A549 (cell line): Measurements from ENCODE around the gene SPOP. TPM values are rescaled to one million over a fixed set of nuclear protein-coding genes. Genes with fewer than 3 reads are reported as not detected.

Experiments used
- ATAC-seq, 2 experiments: fragments of 200-7000 bp in 1 of 2; fragments of >200 bp in 1 of 2; cut with Nextera tagmentation in 1 of 2; cut with Tn5 transposase in 1 of 2; 3 replicates each; pipeline versions ENCODE4 v1.8.0 to v1.9.1; 2018 to 2020; ENCODE audit warnings: mild to moderate bottlenecking in 1 of 2, moderate library complexity in 1 of 2
- CTCF ChIA-PET: fragments of 300-600 bp; sonication (Branson Sonifier 250); formaldehyde crosslinking; extraction: SDS; loops from one replicate; lab custom pipeline; 2021; ENCODE audit warnings: antibody characterized with exemption, inconsistent platforms; lab: Yijun Ruan, JAX
- POLR2A ChIA-PET: fragments of 350-600 bp; formaldehyde crosslinking; extraction: SDS; loops from one replicate; lab custom pipeline; 2021; ENCODE audit warnings: antibody characterized with exemption, inconsistent platforms; lab: Yijun Ruan, JAX
- DNase-seq, 2 experiments: peaks; one replicate each; pipeline versions ENCODE4 v3.0.0 to v3.0.0-alpha.2; 2011 to 2016; ENCODE audit warnings: low read depth in 1 of 2, low spot score in 1 of 2
- FAIRE-seq: peaks from 2 replicates; lab custom pipeline; 2011; peaks lifted over from hg19 to GRCh38; lab: Jason Lieb, UNC
- H3K27ac ChIP-seq, 2 experiments: fragments of >200 bp; sonication (Bioruptor Twin); formaldehyde crosslinking; 3 replicates each; pipeline ENCODE4 v1.5.1; 2016 to 2017
- H3K4me1 ChIP-seq: fragments of >200 bp; sonication (Bioruptor Twin); formaldehyde crosslinking; 3 replicates; pipeline ENCODE4 v1.6.1; 2016
- H3K4me2 ChIP-seq: fragments of >200 bp; sonication (Bioruptor Twin); formaldehyde crosslinking; 3 replicates; pipeline ENCODE4 v1.6.1; 2016
- H3K4me3 ChIP-seq: fragments of >200 bp; sonication (Bioruptor Twin); formaldehyde crosslinking; 3 replicates; pipeline ENCODE4 v1.5.1; 2016
- H3K9me3 ChIP-seq: fragments of >200 bp; sonication (Bioruptor Twin); formaldehyde crosslinking; 3 replicates; pipeline ENCODE4 v1.6.1; 2016
- BHLHE40 ChIP-seq: IDR thresholded peaks from 2 replicates; pipeline ENCODE4 v1.6.1; 2012; ENCODE audit warnings: low read depth, low read length, inconsistent platforms
- CBX2 ChIP-seq: fragments of 200-600 bp; sonication (generic); IDR thresholded peaks from 2 replicates; pipeline ENCODE4 v1.6.1; 2016; ENCODE audit warnings: low read depth, mild to moderate bottlenecking, borderline replicate concordance
- CHD2 ChIP-seq: fragments of 150-350 bp; IDR thresholded peaks from 2 replicates; pipeline ENCODE4 v1.6.1; 2014; ENCODE audit warnings: low read length; ENCODE audit not compliant: partially characterized antibody
- CHD4 ChIP-seq: fragments of 200-600 bp; sonication (generic); IDR thresholded peaks from 2 replicates; pipeline ENCODE4 v1.6.1; 2016; ENCODE audit warnings: antibody characterized with exemption, mild to moderate bottlenecking, borderline replicate concordance
- ESRRA ChIP-seq: fragments of 150-350 bp; IDR thresholded peaks from 2 replicates; pipeline ENCODE4 v1.6.1; 2014; ENCODE audit warnings: mild to moderate bottlenecking, low read length, borderline replicate concordance
- FOXS1 ChIP-seq: fragments of 250-450 bp; sonication (Bioruptor Pico); IDR thresholded peaks from 2 replicates; pipeline ENCODE4 v1.5.0; 2020; ENCODE audit warnings: mild to moderate bottlenecking, moderate library complexity
- GATA3 ChIP-seq: IDR thresholded peaks from 2 replicates; pipeline ENCODE4 v1.6.1; 2012; ENCODE audit warnings: borderline replicate concordance
- HDAC2 ChIP-seq: fragments of 200-600 bp; sonication (generic); IDR thresholded peaks from 2 replicates; pipeline ENCODE4 v1.6.1; 2016
- HES2 ChIP-seq: fragments of >200 bp; sonication (Bioruptor Twin); formaldehyde crosslinking; IDR thresholded peaks from 2 replicates; pipeline ENCODE4 v1.6.1; 2016
- HEYL ChIP-seq: fragments of 250-450 bp; sonication (Bioruptor Pico); IDR thresholded peaks from 2 replicates; pipeline ENCODE4 v1.8.0; 2021; ENCODE audit warnings: mild to moderate bottlenecking, moderate library complexity
- JUN ChIP-seq, 2 experiments: fragments of >200 bp; sonication (Bioruptor Twin); formaldehyde crosslinking; IDR thresholded peaks; 2 replicates in 1 of 2; 3 replicates in 1 of 2; pipeline ENCODE4 v1.6.1; 2016 to 2017
- JUNB ChIP-seq: fragments of >200 bp; sonication (Bioruptor Twin); formaldehyde crosslinking; IDR thresholded peaks from 2 replicates; pipeline ENCODE4 v1.6.1; 2016
- KDM5A ChIP-seq: fragments of 200-600 bp; sonication (generic); IDR thresholded peaks from 2 replicates; pipeline ENCODE4 v1.6.1; 2016; ENCODE audit warnings: antibody characterized with exemption, mild to moderate bottlenecking
- MAFK ChIP-seq: fragments of 450-650 bp; IDR thresholded peaks from 2 replicates; pipeline ENCODE4 v1.6.1; 2014; ENCODE audit not compliant: partially characterized antibody
- MYC ChIP-seq: IDR thresholded peaks from 2 replicates; pipeline ENCODE4 v1.6.1; 2012; ENCODE audit warnings: mild to moderate bottlenecking, inconsistent platforms, low read length, improper control_type of control experiment, borderline replicate concordance
- NPAS2 ChIP-seq: fragments of 250-450 bp; sonication (Bioruptor Pico); IDR thresholded peaks from 2 replicates; pipeline ENCODE4 v1.8.0; 2022; ENCODE audit warnings: mild to moderate bottlenecking, moderate library complexity, borderline replicate concordance
- PHF8 ChIP-seq: fragments of 200-600 bp; sonication (generic); IDR thresholded peaks from 2 replicates; pipeline ENCODE4 v1.6.1; 2016; ENCODE audit warnings: low read depth, mild to moderate bottlenecking, antibody characterized with exemption, moderate library complexity, borderline replicate concordance
- POLR2A ChIP-seq: IDR thresholded peaks from 2 replicates; pipeline ENCODE4 v1.6.1; 2012; ENCODE audit warnings: mild to moderate bottlenecking, low read length
- RCOR1 ChIP-seq: fragments of 150-350 bp; IDR thresholded peaks from 2 replicates; pipeline ENCODE4 v1.6.1; 2014; ENCODE audit warnings: antibody characterized with exemption, low read length, low read depth
- REST ChIP-seq: fragments of 200-600 bp; sonication (generic); IDR thresholded peaks from 2 replicates; pipeline ENCODE4 v1.6.1; 2016; ENCODE audit warnings: antibody characterized with exemption, mild to moderate bottlenecking, moderate library complexity
- RFX5 ChIP-seq: fragments of 450-650 bp; IDR thresholded peaks from 2 replicates; pipeline ENCODE4 v1.7.1; 2014; ENCODE audit warnings: antibody characterized with exemption, mild to moderate bottlenecking, moderate library complexity
- ZC3H11A ChIP-seq: fragments of 450-650 bp; IDR thresholded peaks from 2 replicates; pipeline ENCODE4 v1.6.1; 2014; ENCODE audit warnings: antibody characterized with exemption, mild to moderate bottlenecking
- ZSCAN20 ChIP-seq: fragments of 250-450 bp; sonication (Bioruptor Pico); IDR thresholded peaks from 2 replicates; pipeline ENCODE4 v1.8.0; 2022; ENCODE audit warnings: mild to moderate bottlenecking, moderate library complexity
- WGBS: methylation state at CpG from one replicate; pipeline ENCODE4 v1.1.6; 2017; ENCODE audit errors: missing lambda C conversion rate; 5-methylcytosine and 5-hydroxymethylcytosine counted together
- polyA plus RNA-seq, 4 experiments: library from polyadenylated mRNA; depleted of rRNA in 3 of 4; stranded (reverse); fragments of >200 nt; fragmentation: RNase III in 1 of 4; extraction: RNeasy Plus Mini Kit Qiagen cat#74134 plus additional on column Dnase treatment in 1 of 4; gene quantifications; 2 replicates in 3 of 4; 3 replicates in 1 of 4; pipeline ENCODE4 v1.2.3, GENCODE V29; 2011 to 2017
- TF ChIP-seq, protein P1 (sequence below): IDR thresholded peaks from 2 replicates; pipeline ENCODE4 v1.6.1; 2012; ENCODE audit warnings: low read depth, borderline replicate concordance
- TF ChIP-seq, protein P2 (sequence below): fragments of 150-350 bp; IDR thresholded peaks from 2 replicates; pipeline ENCODE4 v1.6.1; 2014; ENCODE audit warnings: low read depth, mild to moderate bottlenecking, low read length
- TF ChIP-seq, protein P3 (sequence below): fragments of >200 bp; sonication (Bioruptor Twin); formaldehyde crosslinking; IDR thresholded peaks from 3 replicates; pipeline ENCODE4 v1.5.1; 2016
- TF ChIP-seq, protein P4 (sequence below): IDR thresholded peaks from 2 replicates; pipeline ENCODE4 v1.6.1; 2012
- TF ChIP-seq, protein P5 (sequence below): fragments of 450-650 bp; IDR thresholded peaks from 2 replicates; pipeline ENCODE4 v1.6.1; 2014; ENCODE audit warnings: antibody characterized with exemption

The SPOP gene
- polyA plus RNA-seq, 2 of the 4 experiments (the other 2 are of a cell fraction), result 49.5 to 57.2 TPM

- no peak overlapping the region for H3K4me3 ChIP-seq
- CTCF ChIA-PET, result interaction anchor here (2.0 to 49.7 kb wide), 3 partner anchors 19 to 317 kb away, joined by 4 to 2008 read pairs (median 181); partner anchors contain the start of gene NXPH3
- POLR2A ChIA-PET, result no interaction called here
- no peaks in the 10 kb centered on the region for H3K9me3 ChIP-seq
- FAIRE-seq, result no peak
- DNase-seq, result no peak
- no peak for ATAC-seq
- TF ChIP-seq CHD4 (no peak), JUNB (no peak)
- no peak overlapping the region for H3K4me2 ChIP-seq
- 87% methylated on average over 6 of the region's 6 CpGs for WGBS
- H3K4me1 ChIP-seq, result peaks cover 15% of the 10 kb centered on the region
- H3K27ac ChIP-seq, result no peak overlapping the region
These were observed 2.4 kb upstream of the SPOP start for GRCh38 chr17:49680314-49680713.

GRCh38 chr17:49677134-49677932 lies 564 bp downstream of the SPOP start:
- peak overlapping the region; percentile 96 for H3K4me2 ChIP-seq
- DNase-seq (peak; percentile 94 to 99), ATAC-seq (peak; percentile 81 to 88), FAIRE-seq (no peak)
- peak overlapping the region; percentile 93 to 96 for H3K27ac ChIP-seq
- H3K9me3 ChIP-seq, result no peaks in the 10 kb centered on the region
- CTCF ChIA-PET, result interaction anchor here (0.6 to 14.7 kb wide), 8 partner anchors 22 to 253 kb away, joined by 3 to 181 read pairs (median 4); partner anchors contain the start of gene NXPH3
- peak overlapping the region; percentile 73 for H3K4me3 ChIP-seq
- under 1% methylated on average over 18 of the region's 34 CpGs for WGBS
- H3K4me1 ChIP-seq, result peaks cover 19% of the 10 kb centered on the region
- POLR2A ChIA-PET, result interaction anchor here (0.6 to 1.0 kb wide), 11 partner anchors 30 to 802 kb away, joined by 3 to 10 read pairs (median 4); partner anchors contain the start of genes FAM117A, NXPH3 and PHB1
- TF ChIP-seq FOXS1 (no peak), CHD2 (no peak), REST (no peak), CBX2 (no peak), ESRRA (no peak), BHLHE40 (no peak), ZSCAN20 (CRISPR knock-in tag) (no peak), RFX5 (no peak), POLR2A (peak; percentile 90), CHD4 (no peak), PHF8 (peak; percentile 46; the same call in 1 of the 2 replicates), RCOR1 (no peak), KDM5A (no peak), HES2 (no peak), GATA3 (0 out of 2 replicates have a peak, but pooled peaks have one; percentile 19), NPAS2 (no peak), HDAC2 (no peak), HEYL (CRISPR knock-in tag) (no peak), JUN (IDR thresholded peaks at IDR 0.05) (peak in 1 of 2 experiments; percentile 71; a peak in 3 of 5 replicates), MYC (peak; percentile 59; the same call in 1 of the 2 replicates), ZC3H11A (no peak), MAFK (no peak)
- TF ChIP-seq, protein P1, sequence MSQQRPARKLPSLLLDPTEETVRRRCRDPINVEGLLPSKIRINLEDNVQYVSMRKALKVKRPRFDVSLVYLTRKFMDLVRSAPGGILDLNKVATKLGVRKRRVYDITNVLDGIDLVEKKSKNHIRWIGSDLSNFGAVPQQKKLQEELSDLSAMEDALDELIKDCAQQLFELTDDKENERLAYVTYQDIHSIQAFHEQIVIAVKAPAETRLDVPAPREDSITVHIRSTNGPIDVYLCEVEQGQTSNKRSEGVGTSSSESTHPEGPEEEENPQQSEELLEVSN, result no peak
- TF ChIP-seq, protein P2, sequence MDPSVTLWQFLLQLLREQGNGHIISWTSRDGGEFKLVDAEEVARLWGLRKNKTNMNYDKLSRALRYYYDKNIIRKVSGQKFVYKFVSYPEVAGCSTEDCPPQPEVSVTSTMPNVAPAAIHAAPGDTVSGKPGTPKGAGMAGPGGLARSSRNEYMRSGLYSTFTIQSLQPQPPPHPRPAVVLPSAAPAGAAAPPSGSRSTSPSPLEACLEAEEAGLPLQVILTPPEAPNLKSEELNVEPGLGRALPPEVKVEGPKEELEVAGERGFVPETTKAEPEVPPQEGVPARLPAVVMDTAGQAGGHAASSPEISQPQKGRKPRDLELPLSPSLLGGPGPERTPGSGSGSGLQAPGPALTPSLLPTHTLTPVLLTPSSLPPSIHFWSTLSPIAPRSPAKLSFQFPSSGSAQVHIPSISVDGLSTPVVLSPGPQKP, result no peak
- TF ChIP-seq, protein P3, sequence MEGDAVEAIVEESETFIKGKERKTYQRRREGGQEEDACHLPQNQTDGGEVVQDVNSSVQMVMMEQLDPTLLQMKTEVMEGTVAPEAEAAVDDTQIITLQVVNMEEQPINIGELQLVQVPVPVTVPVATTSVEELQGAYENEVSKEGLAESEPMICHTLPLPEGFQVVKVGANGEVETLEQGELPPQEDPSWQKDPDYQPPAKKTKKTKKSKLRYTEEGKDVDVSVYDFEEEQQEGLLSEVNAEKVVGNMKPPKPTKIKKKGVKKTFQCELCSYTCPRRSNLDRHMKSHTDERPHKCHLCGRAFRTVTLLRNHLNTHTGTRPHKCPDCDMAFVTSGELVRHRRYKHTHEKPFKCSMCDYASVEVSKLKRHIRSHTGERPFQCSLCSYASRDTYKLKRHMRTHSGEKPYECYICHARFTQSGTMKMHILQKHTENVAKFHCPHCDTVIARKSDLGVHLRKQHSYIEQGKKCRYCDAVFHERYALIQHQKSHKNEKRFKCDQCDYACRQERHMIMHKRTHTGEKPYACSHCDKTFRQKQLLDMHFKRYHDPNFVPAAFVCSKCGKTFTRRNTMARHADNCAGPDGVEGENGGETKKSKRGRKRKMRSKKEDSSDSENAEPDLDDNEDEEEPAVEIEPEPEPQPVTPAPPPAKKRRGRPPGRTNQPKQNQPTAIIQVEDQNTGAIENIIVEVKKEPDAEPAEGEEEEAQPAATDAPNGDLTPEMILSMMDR, result no peak
- TF ChIP-seq, protein P4, sequence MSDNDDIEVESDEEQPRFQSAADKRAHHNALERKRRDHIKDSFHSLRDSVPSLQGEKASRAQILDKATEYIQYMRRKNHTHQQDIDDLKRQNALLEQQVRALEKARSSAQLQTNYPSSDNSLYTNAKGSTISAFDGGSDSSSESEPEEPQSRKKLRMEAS, result peak; percentile 43
- TF ChIP-seq, protein P5, sequence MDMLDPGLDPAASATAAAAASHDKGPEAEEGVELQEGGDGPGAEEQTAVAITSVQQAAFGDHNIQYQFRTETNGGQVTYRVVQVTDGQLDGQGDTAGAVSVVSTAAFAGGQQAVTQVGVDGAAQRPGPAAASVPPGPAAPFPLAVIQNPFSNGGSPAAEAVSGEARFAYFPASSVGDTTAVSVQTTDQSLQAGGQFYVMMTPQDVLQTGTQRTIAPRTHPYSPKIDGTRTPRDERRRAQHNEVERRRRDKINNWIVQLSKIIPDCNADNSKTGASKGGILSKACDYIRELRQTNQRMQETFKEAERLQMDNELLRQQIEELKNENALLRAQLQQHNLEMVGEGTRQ, result no peak
